Cardiac septum (tissue), 1 donor: ENCODE data around the gene KCTD7. TPM values are rescaled to one million over a fixed set of nuclear protein-coding genes. Genes with fewer than 3 reads are reported as not detected.
"Not testable (repeated sequence)": the region's sequence is repeated elsewhere in the genome, so short reads cannot be mapped to it uniquely, and the experiment has no call there.

Source experiments
- DNase-seq: peaks from one replicate; pipeline ENCODE4 v3.0.0-alpha.2; 2020; ENCODE audit warnings: low spot score
- intact Hi-C: fragments of 100-400 bp; cut with DNase I; formaldehyde crosslinking; loops from one replicate; pipeline ENCODE4 v1.14.0; 2022
- total RNA-seq: library from RNA; stranded (reverse); fragmentation: NEBNext Ultra II Directional; extraction: Animal tissue kit (Norgen Biotek cat#: 25700); gene quantifications from one replicate; pipeline ENCODE4 v1.2.1, GENCODE V29; 2021
- donor health status: DM: no; HTN: no; CAD: no.

The KCTD7 gene
- total RNA-seq, 1 donor from 2014 or later, result 9.7 TPM

GRCh38 chr7:66609176-66609575 is 19.5 kb upstream of the KCTD7 start:
- intact Hi-C loops, result no loop called here
- no peak for DNase-seq

DNA sequence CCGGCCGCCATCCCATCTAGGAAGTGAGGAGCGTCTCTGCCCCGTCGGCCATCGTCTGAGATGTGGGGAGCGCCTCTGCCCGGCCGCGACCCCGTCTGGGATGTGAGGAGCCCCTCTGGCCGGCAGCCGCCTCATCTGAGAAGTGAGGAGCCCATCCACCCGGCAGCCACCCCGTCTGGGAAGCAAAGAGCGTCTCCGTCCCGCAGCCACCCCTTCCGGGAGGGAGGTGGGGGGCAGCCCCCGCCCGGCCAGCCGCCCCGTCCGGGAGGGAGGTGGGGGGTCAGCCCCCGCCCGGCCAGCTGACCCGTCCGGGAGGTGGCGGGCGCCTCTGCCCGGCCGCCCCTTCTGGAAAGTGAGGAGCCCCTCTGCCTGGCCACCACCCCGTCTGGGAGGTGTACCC is 14.1 kb upstream of the KCTD7 start:
- DNase-seq, intact Hi-C loops: not testable (repeated sequence)

DNA sequence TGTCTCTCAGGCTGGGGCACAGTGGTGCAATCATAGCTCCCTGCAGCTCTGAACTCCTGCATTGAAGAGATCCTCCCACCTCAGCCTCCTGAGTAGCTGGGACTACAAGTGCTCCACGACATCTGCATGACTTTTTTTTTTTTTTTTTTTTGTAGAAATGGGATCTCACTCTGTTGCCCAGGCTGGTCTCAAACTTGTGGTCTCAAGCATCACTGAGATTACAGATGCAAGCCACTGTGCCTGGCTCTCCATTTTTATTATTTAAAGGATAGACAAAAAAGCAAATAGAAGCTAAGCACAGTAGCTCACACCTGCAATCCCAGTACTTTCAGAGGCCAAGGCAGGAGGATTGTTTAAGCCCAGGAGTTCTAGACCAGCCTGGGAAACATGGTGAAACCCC is 13.0 kb upstream of the KCTD7 start:
- no peak for DNase-seq
- intact Hi-C loops, result no loop called here

- intact Hi-C loops, result no loop called here
Measured at GRCh38 chr7:66617295-66617694, 11.4 kb upstream of the KCTD7 start.

GRCh38 chr7:66619341-66619948 is 9.2 kb upstream of the KCTD7 start:
- DNase-seq, intact Hi-C loops: not testable (repeated sequence)

More at GRCh38 chr7:66617295-66617694, 11.4 kb upstream of the KCTD7 start:
- DNase-seq, result no peak

- intact Hi-C loops, result no loop called here
- no peak for DNase-seq
Measured at GRCh38 chr7:66626331-66626934, 2.2 kb upstream of the KCTD7 start.

DNA sequence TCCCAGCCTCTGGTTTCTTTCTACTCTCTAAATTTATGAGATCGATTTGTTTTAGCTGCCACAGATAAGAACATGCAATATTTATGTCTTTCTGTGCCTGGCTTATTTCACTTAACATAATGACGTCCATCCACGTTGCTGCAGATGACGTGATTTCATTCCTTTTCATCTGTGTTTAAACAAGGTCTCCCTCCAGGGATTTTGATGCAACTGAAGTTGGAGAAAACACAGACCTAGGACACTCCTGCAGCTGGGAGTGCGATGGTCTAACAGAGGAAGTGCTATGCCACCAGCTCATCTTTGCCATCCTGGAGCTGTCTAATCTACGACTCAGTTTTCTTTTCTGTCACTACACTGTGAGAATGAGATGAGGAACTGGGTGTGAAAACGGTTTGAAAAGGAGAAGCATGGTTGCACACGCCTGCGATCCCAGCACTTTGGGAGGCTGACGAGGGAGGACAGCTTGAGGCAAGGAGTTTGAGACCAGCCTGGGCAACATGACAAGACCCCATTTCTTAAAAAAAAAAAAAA is 1.5 kb upstream of the KCTD7 start:
- DNase-seq, result no peak

GRCh38 chr7:66627881-66628360 is 760 bp upstream of the KCTD7 start:
- intact Hi-C loops, result loop anchor here (2.0 kb wide), 1 partner anchor 35 kb away; no protein-coding TSS in a partner anchor
- no peak for DNase-seq

More for the DNA sequence above, 1.5 kb upstream of the KCTD7 start:
- intact Hi-C loops, result no loop called here

DNA sequence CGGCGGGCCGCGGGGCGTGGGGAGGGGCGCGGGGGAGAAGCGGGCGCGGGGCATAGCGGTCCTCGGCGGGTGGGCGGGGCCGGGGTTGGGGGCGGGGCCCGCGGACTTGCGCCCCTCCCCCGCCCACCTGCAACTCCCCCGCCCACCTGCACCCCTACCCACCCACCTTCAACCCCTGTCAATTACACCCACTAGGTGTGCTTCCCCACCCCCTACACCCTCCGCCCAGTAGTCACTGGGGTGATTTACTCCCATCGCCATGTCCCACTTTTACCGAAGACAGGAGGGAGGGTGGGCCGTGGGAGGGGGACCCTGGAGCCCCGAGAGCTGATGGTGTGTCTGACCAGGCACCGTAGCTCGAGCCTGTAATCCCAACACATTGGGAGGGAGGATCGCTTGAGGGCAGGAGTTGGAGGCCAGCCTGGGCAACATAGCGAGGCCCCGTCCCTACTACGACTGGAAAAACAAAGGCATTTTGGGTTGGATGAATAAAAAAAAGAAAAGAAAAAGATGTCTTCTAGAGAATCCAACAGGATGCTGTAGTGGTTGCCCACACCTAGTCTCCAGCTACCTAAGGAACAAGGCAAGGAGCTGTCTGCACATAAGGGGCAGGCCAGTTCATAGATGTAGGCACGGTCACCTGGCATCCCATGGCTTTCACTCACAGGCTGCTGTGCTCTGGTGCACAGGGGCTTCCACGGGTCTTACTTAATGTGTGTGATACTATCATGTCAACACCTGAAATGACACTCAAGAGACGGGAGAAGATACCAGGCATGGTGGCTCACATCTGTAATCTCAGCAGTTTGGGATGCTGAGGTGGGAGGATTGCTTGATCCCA is 761 bp downstream of the KCTD7 start:
- intact Hi-C loops, result loop anchor here (2.0 to 10.0 kb wide), 2 partner anchors 37 to 295 kb away; partner anchors contain the start of gene TMEM248
- no peak for DNase-seq

DNA sequence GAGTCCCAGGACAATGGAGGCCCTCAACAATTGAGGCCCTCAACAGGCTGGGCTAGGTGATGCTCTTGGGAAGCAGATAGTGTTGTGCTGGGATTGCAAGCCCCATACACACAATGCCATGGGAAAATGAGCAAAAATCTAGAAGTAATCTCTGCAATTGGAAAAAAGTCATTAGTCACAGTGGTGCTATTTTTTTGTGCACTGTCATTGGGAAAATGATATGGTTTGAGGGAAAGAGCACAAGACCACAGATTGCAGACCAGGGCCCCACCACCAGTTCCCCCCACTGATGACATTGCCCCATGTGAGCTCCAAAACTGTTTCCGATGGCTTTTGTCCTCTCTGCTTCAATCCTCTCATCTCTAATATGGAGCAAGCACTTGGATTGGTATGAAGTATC is 1.9 kb downstream of the KCTD7 start:
- intact Hi-C loops, result loop anchor here (10.0 kb wide), 1 partner anchor 294 kb away; the partner anchor contains the start of gene TMEM248
- no peak for DNase-seq

DNA sequence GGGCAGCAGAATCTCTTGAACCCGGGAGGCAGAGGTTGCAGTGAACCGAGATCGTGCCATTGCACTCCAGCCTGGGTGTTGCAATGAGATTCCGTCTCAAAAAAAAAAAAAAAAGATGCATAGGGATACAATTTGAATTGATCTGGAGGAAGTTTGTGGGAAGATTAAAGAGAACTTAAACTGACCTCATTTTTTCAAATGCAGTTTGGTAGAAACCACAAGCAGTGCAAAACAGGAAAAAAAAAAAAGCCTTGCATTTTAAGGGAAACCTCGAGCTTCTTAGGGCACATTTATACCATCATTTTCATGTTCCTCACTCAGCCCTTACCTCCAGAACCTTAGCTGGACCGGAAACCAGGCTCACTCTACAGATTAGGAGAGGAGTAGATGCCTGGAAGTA is 2.8 kb downstream of the KCTD7 start:
- DNase-seq, result no peak
- intact Hi-C loops, result loop anchor here (10.0 kb wide), 1 partner anchor 293 kb away; the partner anchor contains the start of gene TMEM248

DNA sequence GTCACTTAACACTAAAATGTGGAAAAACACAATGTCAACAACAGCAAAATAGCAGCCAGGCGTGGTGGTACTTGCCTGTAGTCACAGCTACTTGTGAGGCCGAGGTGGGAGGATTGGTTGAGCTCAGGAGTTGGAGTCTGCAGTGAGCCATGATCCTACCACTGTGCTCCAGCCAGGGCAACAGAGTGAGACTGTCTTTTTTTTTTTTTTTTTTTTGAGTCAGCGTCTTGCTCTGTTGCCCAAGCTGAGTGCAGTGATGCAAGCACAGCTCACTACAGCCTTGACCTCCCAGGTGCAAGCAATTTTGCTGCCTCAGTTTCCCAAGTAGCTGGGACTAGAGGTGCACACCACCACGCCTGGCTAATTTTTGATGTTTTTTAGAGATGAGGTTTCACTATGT is 6.1 kb downstream of the KCTD7 start:
- DNase-seq, result no peak
- intact Hi-C loops, result loop anchor here (10.0 kb wide), 1 partner anchor 290 kb away; the partner anchor contains the start of gene TMEM248

- DNase-seq, result not testable (repeated sequence)
- intact Hi-C loops, result loop anchor here (10.0 kb wide), 1 partner anchor 289 kb away; the partner anchor contains the start of gene TMEM248
Measured at GRCh38 chr7:66635322-66635981, 6.8 kb downstream of the KCTD7 start.

GRCh38 chr7:66635982-66636546 is 7.4 kb downstream of the KCTD7 start:
- not testable (repeated sequence) for DNase-seq
- intact Hi-C loops, result loop anchor here (10.0 kb wide), 1 partner anchor 289 kb away; the partner anchor contains the start of gene TMEM248

DNA sequence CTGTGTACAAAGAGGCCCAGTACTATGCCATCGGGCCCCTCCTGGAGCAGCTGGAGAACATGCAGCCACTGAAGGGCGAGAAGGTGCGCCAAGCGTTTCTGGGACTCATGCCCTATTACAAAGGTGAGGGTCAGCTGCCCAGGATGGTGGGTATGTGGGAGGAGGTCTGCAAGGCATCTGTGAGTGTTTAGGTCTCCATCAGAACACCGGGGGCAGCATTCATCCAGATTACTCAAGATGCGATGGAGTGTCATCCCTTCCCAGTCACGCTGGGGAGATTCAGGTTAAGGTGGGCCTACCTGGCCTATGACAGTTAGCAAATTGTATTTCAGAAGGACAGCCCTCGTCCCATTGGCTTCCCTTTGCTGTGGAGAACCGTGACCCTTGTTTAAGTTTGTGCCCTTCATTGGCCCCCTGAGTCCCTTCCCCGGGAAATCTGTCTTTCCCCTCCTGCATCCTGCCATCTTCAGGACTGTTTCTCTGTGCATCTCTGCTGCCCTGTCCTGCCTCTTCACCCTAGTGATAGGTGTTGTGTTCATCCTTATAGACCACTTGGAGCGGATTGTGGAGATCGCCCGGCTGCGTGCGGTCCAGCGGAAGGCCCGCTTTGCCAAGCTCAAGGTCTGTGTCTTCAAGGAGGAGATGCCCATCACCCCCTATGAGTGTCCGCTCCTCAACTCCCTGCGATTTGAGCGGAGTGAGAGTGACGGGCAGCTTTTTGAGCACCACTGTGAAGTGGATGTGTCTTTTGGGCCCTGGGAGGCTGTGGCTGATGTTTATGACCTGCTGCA is 9.8 kb downstream of the KCTD7 start:
- DNase-seq, result no peak
- intact Hi-C loops, result loop anchor here (10.0 kb wide), 1 partner anchor 286 kb away; the partner anchor contains the start of gene TMEM248

- no peak for DNase-seq
- intact Hi-C loops, result loop anchor here (10.0 kb wide), 1 partner anchor 285 kb away; the partner anchor contains the start of gene TMEM248
Measured at GRCh38 chr7:66639773-66640172, 11.1 kb downstream of the KCTD7 start.

- no peak for DNase-seq
- intact Hi-C loops, result no loop called here
Measured at GRCh38 chr7:66640802-66641525, 12.3 kb downstream of the KCTD7 start.
